Activated T-cell treated with anti-CD3 and anti-CD28 coated beads, Interleukin-2, amount 50 U/mL, for 24 hours (primary cell): ENCODE data around the gene TLR3.

Source experiments
- DNase-seq: peaks from one replicate; pipeline ENCODE4 v3.0.0-alpha.2; 2020
- H3K27ac Mint-ChIP-seq: 2 replicates; pipeline ENCODE4 v1.8.0; 2020; ENCODE audit warnings: mild to moderate bottlenecking, mixed read lengths
- H3K27me3 Mint-ChIP-seq: 2 replicates; pipeline ENCODE4 v1.8.0; 2020; ENCODE audit warnings: mixed read lengths
- H3K36me3 Mint-ChIP-seq: 2 replicates; pipeline ENCODE4 v1.8.0; 2020; ENCODE audit warnings: low read depth, mixed read lengths
- H3K4me1 Mint-ChIP-seq: 2 replicates; pipeline ENCODE4 v1.8.0; 2020; ENCODE audit warnings: low read depth, mixed read lengths
- H3K4me3 Mint-ChIP-seq: 2 replicates; pipeline ENCODE4 v1.8.0; 2020; ENCODE audit warnings: mild to moderate bottlenecking, moderate library complexity, mixed read lengths
- H3K9me3 Mint-ChIP-seq: 2 replicates; pipeline ENCODE4 v1.8.0; 2020; ENCODE audit warnings: mixed read lengths

Gene TLR3

GRCh38 chr4:186068581-186069348 lies at the start of gene TLR3:
Gene TLR3 (plus strand): TSS chr4:186069156. CDS start chr4:186076620, 7,464 bp downstream.
- Mint-ChIP-seq H3K9me3 (no peaks in the 10 kb centered on the region), H3K4me3 (peak within 1 kb of the TSS; percentile 67), H3K27me3 (peaks cover 15% of the 10 kb centered on the region), H3K4me1 (peaks cover 18% of the 10 kb centered on the region), H3K27ac (no peak within 1 kb of the TSS), H3K36me3 (no peaks in the 10 kb centered on the region)
- no peak for DNase-seq

DNA sequence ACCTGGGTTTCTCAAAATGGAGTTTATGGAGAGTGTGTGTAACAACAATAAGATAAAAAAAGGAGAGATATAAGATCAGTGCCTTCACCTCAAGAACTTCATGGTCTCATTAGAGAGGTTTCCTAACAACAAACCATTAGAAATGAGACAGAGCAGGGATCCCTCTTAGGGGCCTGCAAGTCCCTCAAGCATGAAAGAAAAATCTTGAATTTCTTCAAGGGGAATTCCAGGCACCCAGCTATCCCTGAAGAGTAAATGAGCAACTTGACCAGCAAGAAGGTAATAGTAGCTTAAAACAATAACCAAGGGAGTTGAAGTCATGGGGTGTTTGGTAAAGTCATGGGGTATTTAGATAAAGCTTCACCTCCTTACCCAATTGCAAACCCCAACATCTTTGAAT lies 49.7 kb upstream of the TLR3 start:
- Mint-ChIP-seq H3K4me1 (no peaks in the 10 kb centered on the region), H3K9me3 (no peaks in the 10 kb centered on the region), H3K36me3 (no peaks in the 10 kb centered on the region), H3K4me3 (no peak overlapping the region), H3K27me3 (peaks cover 29% of the 10 kb centered on the region), H3K27ac (no peak overlapping the region)
- DNase-seq = no peak

- Mint-ChIP-seq H3K4me1 (no peaks in the 10 kb centered on the region), H3K4me3 (no peak overlapping the region), H3K27ac (no peak overlapping the region), H3K36me3 (no peaks in the 10 kb centered on the region), H3K9me3 (no peaks in the 10 kb centered on the region), H3K27me3 (peaks cover 32% of the 10 kb centered on the region)
- no peak for DNase-seq
These were observed 48.7 kb upstream of the TLR3 start for GRCh38 chr4:186020106-186020792.

DNA sequence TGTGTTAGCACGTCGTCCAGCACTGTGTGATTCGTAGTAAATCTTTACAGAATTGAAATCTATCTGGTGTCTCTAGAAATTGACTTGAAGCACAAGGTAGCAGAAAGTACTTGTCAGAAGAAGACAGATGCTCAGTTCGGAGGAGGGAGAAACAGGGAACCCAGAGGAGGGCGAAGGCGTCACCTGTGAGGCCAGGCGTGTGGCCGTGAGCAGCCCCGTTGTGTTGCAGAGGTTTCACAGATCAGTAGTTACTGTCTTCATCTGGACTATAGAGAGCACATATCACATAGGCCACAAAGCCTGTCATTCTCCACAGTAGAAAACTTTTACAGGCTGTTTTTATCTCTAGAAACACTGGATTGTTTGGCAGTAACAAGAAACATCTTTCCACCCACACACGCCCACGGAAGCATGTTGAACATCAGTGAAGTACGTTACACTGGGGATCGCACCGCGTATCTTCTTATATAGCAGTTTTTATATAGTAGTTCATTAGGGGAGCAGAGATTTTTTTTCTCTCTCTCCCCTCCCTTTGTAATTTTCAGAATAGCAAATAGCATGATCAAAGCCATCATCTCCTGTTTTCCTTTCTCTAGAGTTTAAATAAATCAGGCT lies 48.1 kb upstream of the TLR3 start:
- peaks cover 30% of the 10 kb centered on the region for H3K27me3 Mint-ChIP-seq

GRCh38 chr4:186021461-186022167 lies 47.3 kb upstream of the TLR3 start:
- H3K4me1 Mint-ChIP-seq = no peaks in the 10 kb centered on the region
- H3K27ac Mint-ChIP-seq = no peak overlapping the region
- H3K36me3 Mint-ChIP-seq = no peaks in the 10 kb centered on the region
- H3K4me3 Mint-ChIP-seq = no peak overlapping the region
- peaks cover 30% of the 10 kb centered on the region for H3K27me3 Mint-ChIP-seq
- DNase-seq = no peak
- H3K9me3 Mint-ChIP-seq = no peaks in the 10 kb centered on the region

More for the DNA sequence above, 48.1 kb upstream of the TLR3 start:
- no peaks in the 10 kb centered on the region for H3K4me1 Mint-ChIP-seq
- no peak overlapping the region for H3K4me3 Mint-ChIP-seq
- no peaks in the 10 kb centered on the region for H3K9me3 Mint-ChIP-seq
- DNase-seq = no peak
- no peaks in the 10 kb centered on the region for H3K36me3 Mint-ChIP-seq
- H3K27ac Mint-ChIP-seq = no peak overlapping the region

DNA sequence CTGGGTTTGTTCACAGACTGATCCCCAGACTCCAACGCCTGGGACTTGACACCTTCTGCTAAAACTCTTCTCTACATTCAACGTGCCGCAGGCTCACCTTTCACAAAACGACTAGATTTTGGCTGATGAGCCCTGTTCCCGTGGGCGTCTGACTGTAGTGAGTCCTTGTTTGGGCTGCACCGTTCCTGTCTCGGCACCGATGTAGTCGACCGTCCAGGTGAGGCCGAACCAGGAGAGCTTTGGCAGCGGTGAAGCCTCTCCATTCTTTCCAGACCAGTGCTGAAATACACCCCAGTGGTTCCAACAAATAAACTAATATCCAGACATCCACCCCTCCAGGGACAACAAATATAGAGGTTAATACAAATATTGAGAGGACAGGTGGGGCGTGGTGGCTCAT lies 45.0 kb upstream of the TLR3 start:
- Mint-ChIP-seq H3K4me3 (no peak overlapping the region), H3K4me1 (no peaks in the 10 kb centered on the region), H3K27me3 (peaks cover 26% of the 10 kb centered on the region), H3K9me3 (no peaks in the 10 kb centered on the region), H3K36me3 (no peaks in the 10 kb centered on the region), H3K27ac (no peak overlapping the region)
- DNase-seq = no peak

DNA sequence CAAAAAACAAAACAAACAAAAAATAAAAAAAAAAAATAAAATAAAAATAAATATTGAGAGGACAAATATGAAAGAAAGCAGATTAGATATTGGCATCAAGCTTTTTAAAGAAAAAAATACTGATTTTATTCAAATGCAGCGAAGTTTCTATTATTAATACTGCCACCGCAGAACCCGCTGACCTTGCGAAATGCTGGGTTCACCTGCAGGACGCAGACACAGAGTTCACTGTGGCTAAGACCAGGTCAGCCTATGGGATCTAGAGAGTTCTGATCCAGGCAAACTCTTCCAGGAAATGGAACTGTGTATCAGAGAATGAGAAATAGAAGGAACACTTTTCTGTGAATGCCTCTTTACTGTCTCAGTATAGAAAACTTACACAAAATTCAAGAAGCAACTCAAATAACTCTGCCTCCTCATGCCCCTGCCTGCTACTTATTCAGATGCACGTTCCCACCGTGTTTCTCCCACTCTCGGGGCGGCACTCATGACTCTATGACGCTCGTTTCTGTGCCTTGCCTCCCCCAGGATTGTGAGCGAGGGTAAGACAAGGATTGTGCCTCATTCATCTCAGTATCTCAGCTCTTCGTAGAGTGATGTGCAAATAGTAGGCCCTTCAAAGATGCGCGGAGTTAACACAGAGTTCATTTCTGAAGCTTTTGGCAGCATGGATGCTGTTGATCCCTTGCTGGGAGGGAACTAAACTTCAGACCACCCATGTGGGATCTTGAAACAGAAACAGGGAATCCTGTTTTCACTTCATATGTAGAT lies 44.1 kb upstream of the TLR3 start:
- H3K4me1 Mint-ChIP-seq = no peaks in the 10 kb centered on the region
- H3K9me3 Mint-ChIP-seq = no peaks in the 10 kb centered on the region
- DNase-seq = no peak
- H3K4me3 Mint-ChIP-seq = no peak overlapping the region
- H3K27ac Mint-ChIP-seq = no peak overlapping the region
- no peaks in the 10 kb centered on the region for H3K36me3 Mint-ChIP-seq
- H3K27me3 Mint-ChIP-seq = peaks cover 33% of the 10 kb centered on the region

DNA sequence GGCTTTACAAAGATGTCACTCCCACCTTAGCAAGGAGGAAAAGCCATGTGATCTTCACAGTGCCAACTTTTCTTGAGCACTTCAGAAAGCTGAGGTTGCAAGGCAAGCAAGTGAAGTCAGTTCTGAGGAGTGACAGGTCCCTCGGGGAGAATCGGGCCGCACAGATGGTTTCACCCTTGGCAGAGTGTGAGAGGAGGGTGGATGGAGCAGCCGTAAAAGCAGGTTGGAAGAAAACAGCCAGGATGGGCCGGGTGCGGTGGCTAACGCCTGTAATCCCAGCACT lies 43.6 kb upstream of the TLR3 start:
- H3K36me3 Mint-ChIP-seq = no peaks in the 10 kb centered on the region
- DNase-seq = no peak
- H3K4me3 Mint-ChIP-seq = no peak overlapping the region
- H3K4me1 Mint-ChIP-seq = no peaks in the 10 kb centered on the region
- peaks cover 29% of the 10 kb centered on the region for H3K27me3 Mint-ChIP-seq
- no peak overlapping the region for H3K27ac Mint-ChIP-seq
- H3K9me3 Mint-ChIP-seq = no peaks in the 10 kb centered on the region

DNA sequence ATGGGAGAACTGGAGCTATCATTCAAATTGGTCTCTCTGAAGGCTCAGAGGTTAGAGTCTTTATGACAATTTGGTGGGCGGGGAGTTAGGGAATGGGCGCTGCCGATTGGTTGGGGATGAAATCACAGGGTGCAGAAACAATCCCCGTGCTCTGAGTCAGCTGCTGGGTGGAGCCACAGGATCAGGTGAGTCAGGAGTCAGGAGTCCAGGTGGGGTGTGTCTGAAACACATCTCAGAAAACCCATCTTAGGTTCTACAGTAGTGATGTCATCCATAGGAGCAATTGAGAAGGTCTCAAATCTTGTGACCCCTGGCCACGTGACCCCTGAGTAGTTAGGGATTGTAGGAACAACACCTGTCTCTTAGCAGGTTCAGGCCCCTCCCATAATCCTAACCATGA lies 41.6 kb upstream of the TLR3 start:
- H3K9me3 Mint-ChIP-seq = no peaks in the 10 kb centered on the region
- H3K36me3 Mint-ChIP-seq = no peaks in the 10 kb centered on the region
- H3K4me1 Mint-ChIP-seq = no peaks in the 10 kb centered on the region
- peaks cover 29% of the 10 kb centered on the region for H3K27me3 Mint-ChIP-seq
- no peak for DNase-seq
- H3K4me3 Mint-ChIP-seq = no peak overlapping the region
- no peak overlapping the region for H3K27ac Mint-ChIP-seq

- Mint-ChIP-seq H3K9me3 (no peaks in the 10 kb centered on the region), H3K27me3 (peaks cover 30% of the 10 kb centered on the region), H3K4me3 (no peak overlapping the region), H3K36me3 (no peaks in the 10 kb centered on the region), H3K4me1 (no peaks in the 10 kb centered on the region), H3K27ac (no peak overlapping the region)
- no peak for DNase-seq
These were observed 39.2 kb upstream of the TLR3 start for GRCh38 chr4:186029571-186030398.

GRCh38 chr4:186030399-186030775 lies 38.6 kb upstream of the TLR3 start:
- DNase-seq = no peak
- Mint-ChIP-seq H3K9me3 (no peaks in the 10 kb centered on the region), H3K4me3 (no peak overlapping the region), H3K4me1 (no peaks in the 10 kb centered on the region), H3K27me3 (peaks cover 29% of the 10 kb centered on the region), H3K36me3 (no peaks in the 10 kb centered on the region), H3K27ac (no peak overlapping the region)

GRCh38 chr4:186030795-186031194 lies 38.2 kb upstream of the TLR3 start:
- Mint-ChIP-seq H3K36me3 (no peaks in the 10 kb centered on the region), H3K9me3 (no peaks in the 10 kb centered on the region), H3K27ac (no peak overlapping the region), H3K4me1 (no peaks in the 10 kb centered on the region), H3K27me3 (peaks cover 28% of the 10 kb centered on the region), H3K4me3 (no peak overlapping the region)
- no peak for DNase-seq

GRCh38 chr4:186032259-186032658 lies 36.7 kb upstream of the TLR3 start:
- no peaks in the 10 kb centered on the region for H3K4me1 Mint-ChIP-seq
- no peak for DNase-seq
- H3K4me3 Mint-ChIP-seq = no peak overlapping the region
- H3K27me3 Mint-ChIP-seq = peaks cover 40% of the 10 kb centered on the region
- no peaks in the 10 kb centered on the region for H3K9me3 Mint-ChIP-seq
- H3K27ac Mint-ChIP-seq = no peak overlapping the region
- H3K36me3 Mint-ChIP-seq = no peaks in the 10 kb centered on the region
